Transverse colon (tissue), 4 donors: ENCODE measurements around the gene RNFT2. TPM values are rescaled to one million over a fixed set of nuclear protein-coding genes. Genes with fewer than 3 reads are reported as not detected.

Experiments
- DNase-seq: peaks from one replicate; pipeline ENCODE4 v3.0.0-alpha.2; 2019
- H3K27ac ChIP-seq, 4 donors: fragments of 200-600 bp; sonication (generic); 2 replicates each; pipeline ENCODE4 v1.5.1; 2016 to 2018; ENCODE audit warnings: inconsistent platforms in 4 of 4
- H3K27me3 ChIP-seq: fragments of 200-600 bp; sonication (generic); 2 replicates; pipeline ENCODE4 v1.5.1; 2017; ENCODE audit warnings: inconsistent platforms
- H3K36me3 ChIP-seq, 4 donors: fragments of 200-600 bp; sonication (generic); 2 replicates each; pipeline ENCODE4 v1.5.1; 2017 to 2019; ENCODE audit warnings: inconsistent platforms in 4 of 4
- H3K4me1 ChIP-seq, 4 donors: fragments of 200-600 bp; sonication (generic); 2 replicates each; pipeline ENCODE4 v1.5.1; 2017 to 2020; ENCODE audit warnings: inconsistent platforms in 4 of 4
- H3K4me3 ChIP-seq, 4 donors: fragments of 200-600 bp; sonication (generic); 1 replicate in 1 of 4; 2 replicates in 3 of 4; pipeline versions ENCODE4 v1.5.1 to v1.6.1; 2017 to 2019; ENCODE audit warnings: inconsistent platforms in 4 of 4
- H3K9me3 ChIP-seq, 2 donors: fragments of 200-600 bp; sonication (generic); 2 replicates each; pipeline ENCODE4 v1.5.1; 2017 to 2019; ENCODE audit warnings: inconsistent platforms in 2 of 2
- CTCF ChIP-seq, 5 experiments: fragments of 200-600 bp in 3 of 5; fragments of 450-650 bp in 2 of 5; sonication (generic) in 3 of 5; IDR thresholded peaks; 1 replicate in 2 of 5; 2 replicates in 3 of 5; pipeline ENCODE4 v1.5.1; 2016 to 2017; ENCODE audit warnings: antibody characterized with exemption in 5 of 5, inconsistent platforms in 3 of 5, mild to moderate bottlenecking in 2 of 5, moderate library complexity in 1 of 5
- EP300 ChIP-seq: sonication (generic); formaldehyde crosslinking; IDR thresholded peaks from one replicate; pipeline ENCODE4 v1.6.1; 2017; ENCODE audit warnings: antibody characterized with exemption, low read depth
- POLR2A ChIP-seq: fragments of 450-650 bp; IDR thresholded peaks from one replicate; pipeline ENCODE4 v1.6.1; 2016; ENCODE audit warnings: antibody characterized with exemption, mild to moderate bottlenecking, moderate library complexity
- POLR2AphosphoS5 ChIP-seq, 3 donors: sonication (generic); formaldehyde crosslinking; IDR thresholded peaks; one replicate each; pipeline ENCODE4 v1.6.1; 2016; ENCODE audit warnings: antibody characterized with exemption in 3 of 3
- WGBS, 2 donors: methylation state at CpG; one replicate each; pipeline ENCODE4 v1.1.5; 2018; ENCODE audit warnings: low coverage in 1 of 2; 5-methylcytosine and 5-hydroxymethylcytosine counted together
- in situ Hi-C, 4 donors: fragments of 200-750 bp; cut with MboI; loops; one replicate each; pipeline versions ENCODE4 v1.15.0 to v1.15.1; 2017; ENCODE audit warnings: low sequenced_read_pairs in 3 of 4, low pct_ligation_motif_present in 1 of 4, low pct_unique_long_range_greater_than_20kb in 1 of 4
- intact Hi-C: fragments of 100-400 bp; cut with DNase I; formaldehyde crosslinking; loops from one replicate; pipeline ENCODE4 v1.15.1; 2023; ENCODE audit warnings: low total_unique reads
- total RNA-seq, 4 donors: library from RNA; depleted of rRNA; stranded (reverse); fragments of >200 nt; gene quantifications; one replicate each; pipeline ENCODE4 v1.1.0, GENCODE V29; 2016

RNFT2 gene
- total RNA-seq, 4 donors from 2014 or later = 0.20 to 1.1 (median 0.68) TPM; not detected in 1

GRCh38 chr12:116879509-116880212, 141.5 kb downstream of the RNFT2 start:
- in situ Hi-C loops = no loop called here
- Histone ChIP-seq H3K4me1 (peaks cover 10 to 41% (median 33%) of the 10 kb centered on the region in 4 donors), H3K9me3 (peaks cover 0 to under 1% of the 10 kb centered on the region in 2 donors), H3K36me3 (no peaks in the 10 kb centered on the region), H3K27ac (no peak overlapping the region), H3K27me3 (peaks cover 93% of the 10 kb centered on the region), H3K4me3 (peak overlapping the region in 2 of 4 donors; percentile 26 to 50)
- intact Hi-C loops = no loop called here
- TF ChIP-seq CTCF (IDR thresholded peaks at IDR 0.05) = no peak
- no peak for TF ChIP-seq POLR2A
- TF ChIP-seq POLR2AphosphoS5 (IDR thresholded peaks at IDR 0.05) = no peak
- TF ChIP-seq EP300 = no peak
- WGBS, 2 donors = 0 to 1% methylated on average over 1 to 39 of the region's 52 CpGs
- peak; percentile 14 for DNase-seq

- TF ChIP-seq POLR2AphosphoS5 (IDR thresholded peaks at IDR 0.05) = no peak
- TF ChIP-seq POLR2A = no peak
- TF ChIP-seq CTCF (IDR thresholded peaks at IDR 0.05) = no peak
- no peak for TF ChIP-seq EP300
- H3K27me3 ChIP-seq = peaks cover 93% of the 10 kb centered on the region
- no peaks in the 10 kb centered on the region for H3K36me3 ChIP-seq
- H3K4me3 ChIP-seq = peak overlapping the region in 2 of 4 donors; percentile 9 to 49
- peaks cover 10 to 41% (median 33%) of the 10 kb centered on the region in 4 donors for H3K4me1 ChIP-seq
- DNase-seq = no peak
- WGBS, 2 donors = 5 to 6% methylated on average over 11 to 20 of the region's 21 CpGs
- no peak overlapping the region for H3K27ac ChIP-seq
- in situ Hi-C loops (no loop called here), intact Hi-C loops (no loop called here)
- H3K9me3 ChIP-seq = no peaks in the 10 kb centered on the region
Measured at GRCh38 chr12:116880213-116880816, 142.2 kb downstream of the RNFT2 start.

- WGBS, 2 donors = 3% methylated on average over 16 of the region's 65 CpGs; no CpG with 5 or more reads in 1 of the 2 donors
- DNase-seq = peak; percentile 24
- peaks cover 10 to 41% (median 33%) of the 10 kb centered on the region in 4 donors for H3K4me1 ChIP-seq
- peaks cover 91% of the 10 kb centered on the region for H3K27me3 ChIP-seq
- in situ Hi-C loops = no loop called here
- H3K27ac ChIP-seq = no peak overlapping the region
- H3K4me3 ChIP-seq = peak overlapping the region in 3 of 4 donors; percentile 9 to 49 (median 23)
- no peaks in the 10 kb centered on the region for H3K36me3 ChIP-seq
- TF ChIP-seq POLR2AphosphoS5 (IDR thresholded peaks at IDR 0.05) (no peak), CTCF (IDR thresholded peaks at IDR 0.05) (no peak), POLR2A (no peak), EP300 (no peak)
- intact Hi-C loops = no loop called here
- no peaks in the 10 kb centered on the region for H3K9me3 ChIP-seq
Measured at GRCh38 chr12:116880817-116881324, 142.8 kb downstream of the RNFT2 start.

GRCh38 chr12:116881325-116881876, 143.3 kb downstream of the RNFT2 start, which contains the start of gene HRK:
TSS of gene HRK (minus strand) at chr12:116881441. CDS start at chr12:116881307, 134 bp downstream.
- 0% methylated on average over 34 of the region's 49 CpGs; no CpG with 5 or more reads in 1 of the 2 donors for WGBS, 2 donors
- in situ Hi-C loops (no loop called here), intact Hi-C loops (no loop called here)
- peak within 1 kb of the TSS in 3 of 4 donors; percentile 9 to 49 (median 23) for H3K4me3 ChIP-seq
- no peaks in the 10 kb centered on the region for H3K36me3 ChIP-seq
- peaks cover 86% of the 10 kb centered on the region for H3K27me3 ChIP-seq
- H3K27ac ChIP-seq = no peak within 1 kb of the TSS
- H3K4me1 ChIP-seq = peaks cover 10 to 41% (median 33%) of the 10 kb centered on the region in 4 donors
- no peak for DNase-seq
- no peaks in the 10 kb centered on the region for H3K9me3 ChIP-seq
- no peak for TF ChIP-seq CTCF (IDR thresholded peaks at IDR 0.05)
- TF ChIP-seq EP300 = no peak
- no peak for TF ChIP-seq POLR2A
- TF ChIP-seq POLR2AphosphoS5 (IDR thresholded peaks at IDR 0.05) = no peak
